HK-2 (cell line): ENCODE results near the gene TMEM184B.

Experiments
- DNase-seq: peaks from one replicate; pipeline ENCODE4 v3.0.0-alpha.2; 2018; ENCODE audit not compliant: unreplicated experiment

Gene TMEM184B

DNA sequence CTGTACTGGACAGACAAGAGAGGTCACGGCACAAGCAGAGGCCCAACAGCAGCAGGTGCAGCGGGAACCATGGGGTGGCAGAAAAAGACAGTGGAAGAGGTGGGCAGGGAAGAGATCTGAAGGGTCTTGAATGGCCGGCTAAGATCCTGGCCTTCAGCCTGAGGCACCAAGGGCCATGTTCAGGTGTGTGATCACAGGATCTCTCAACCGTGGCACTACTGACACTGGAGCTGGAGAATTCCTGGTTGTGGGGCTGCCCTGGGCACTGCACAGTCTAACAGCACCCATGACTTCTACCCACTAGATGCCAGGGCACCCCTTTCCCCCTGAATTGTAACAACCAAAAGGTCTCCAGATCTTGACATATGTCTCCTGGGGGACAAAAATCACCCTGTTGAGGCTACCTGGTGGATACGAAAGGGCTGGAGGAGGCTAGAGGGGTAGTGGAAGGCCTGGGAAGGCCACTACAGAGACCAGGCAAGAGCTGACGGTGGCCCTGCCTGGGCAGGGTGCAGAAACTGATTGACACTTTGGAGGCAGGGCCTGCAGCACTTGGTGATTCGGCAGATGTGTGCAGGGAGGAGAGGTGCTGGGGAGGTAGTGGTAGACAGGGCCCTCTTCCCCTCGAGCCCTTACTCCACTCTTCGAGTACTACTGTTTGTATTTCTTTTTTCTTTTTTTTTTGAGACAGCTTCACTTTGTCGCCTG is 36.1 kb upstream of the TMEM184B start:
- DNase-seq = no peak

DNA sequence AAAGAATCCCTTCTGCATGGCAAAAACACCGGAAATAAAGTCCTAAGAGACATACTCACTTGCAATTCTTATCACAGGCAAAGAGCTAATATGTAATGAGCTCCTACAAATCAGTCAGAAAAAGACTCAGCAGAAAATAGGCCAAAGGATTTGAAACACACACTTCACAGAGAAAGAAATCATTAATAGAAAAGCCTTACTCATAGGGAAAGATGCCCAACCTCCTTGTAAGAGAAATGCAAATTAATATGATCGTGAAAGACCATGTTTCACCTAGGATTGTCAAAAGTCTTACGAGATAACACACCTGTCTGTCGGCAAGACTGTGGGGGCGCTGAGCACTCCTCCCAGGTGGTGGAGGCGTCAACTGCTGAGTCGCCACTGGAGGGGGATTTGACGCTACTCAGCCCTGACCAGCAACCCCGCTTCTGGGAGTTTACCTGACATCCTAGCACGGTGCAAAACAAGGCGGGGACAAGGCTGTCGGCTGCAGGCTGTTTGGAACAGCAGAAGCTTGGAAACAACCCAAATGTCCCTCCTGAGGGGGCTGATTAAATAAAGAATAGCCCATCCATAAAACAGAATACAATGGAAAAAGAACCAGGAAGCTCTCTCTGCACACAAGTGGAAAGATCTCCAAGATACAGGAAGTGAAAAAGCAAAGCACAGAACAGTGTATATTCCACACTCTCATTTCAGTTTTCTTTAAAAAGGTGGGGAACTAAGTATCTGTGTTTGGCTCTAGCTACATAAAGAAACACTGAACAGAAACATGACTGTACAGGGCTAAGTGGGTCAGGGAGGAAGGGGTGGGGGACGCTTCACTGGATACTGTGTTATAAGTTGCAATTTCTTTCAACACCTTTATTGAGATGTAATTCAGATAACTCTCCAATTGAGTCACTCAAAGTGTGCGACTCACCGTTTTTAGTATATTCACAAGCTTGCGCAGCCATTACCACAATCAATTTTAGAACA is 33.0 kb upstream of the TMEM184B start:
- no peak for DNase-seq

- DNase-seq = no peak
Measured at GRCh38 chr22:38304526-38304925, 31.7 kb upstream of the TMEM184B start.

- no peak for DNase-seq
Measured at GRCh38 chr22:38303974-38304373, 31.2 kb upstream of the TMEM184B start.

GRCh38 chr22:38302906-38303305 is 30.1 kb upstream of the TMEM184B start:
- no peak for DNase-seq

GRCh38 chr22:38300946-38301345 is 28.1 kb upstream of the TMEM184B start:
- no peak for DNase-seq

DNA sequence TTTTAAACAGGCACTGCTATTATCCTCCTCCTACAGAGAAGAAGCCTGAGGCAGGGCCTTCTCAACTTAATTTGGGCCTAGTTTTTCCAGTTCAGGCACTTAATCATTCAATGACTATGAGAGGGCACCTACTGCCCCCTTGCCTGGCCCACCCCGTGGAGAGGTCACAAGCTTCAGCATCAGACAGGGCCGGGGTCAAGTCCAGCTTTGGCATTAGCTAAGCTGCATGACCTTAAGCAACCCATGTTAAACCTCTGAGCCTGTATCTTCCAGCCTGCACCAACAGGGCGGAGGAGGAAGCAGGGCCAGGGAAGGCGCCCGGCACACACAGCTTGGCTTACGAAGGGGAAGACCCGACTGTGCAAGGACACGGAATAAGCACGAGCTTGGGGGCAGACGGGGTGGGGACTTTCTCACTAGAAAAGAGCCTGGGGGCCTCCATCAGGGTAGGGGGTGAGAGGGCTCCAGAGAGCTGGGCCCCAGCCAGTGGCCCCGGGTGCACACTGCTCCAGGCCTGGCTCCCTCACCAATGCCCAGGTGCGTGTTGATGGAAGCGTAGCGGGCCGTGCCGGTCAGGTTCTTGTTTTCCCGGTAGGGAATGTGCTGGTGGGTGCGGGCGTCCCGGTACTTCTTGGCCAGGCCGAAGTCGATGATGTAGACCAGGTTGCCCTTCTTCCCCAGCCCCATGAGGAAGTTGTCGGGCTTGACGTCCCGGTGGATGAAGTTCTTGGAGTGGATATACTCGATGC is 27.6 kb upstream of the TMEM184B start:
- DNase-seq = no peak

- DNase-seq = no peak
Measured at GRCh38 chr22:38299770-38300102, 26.9 kb upstream of the TMEM184B start.

- DNase-seq = peak; percentile 42
Measured at GRCh38 chr22:38298312-38299005, 25.6 kb upstream of the TMEM184B start.

DNA sequence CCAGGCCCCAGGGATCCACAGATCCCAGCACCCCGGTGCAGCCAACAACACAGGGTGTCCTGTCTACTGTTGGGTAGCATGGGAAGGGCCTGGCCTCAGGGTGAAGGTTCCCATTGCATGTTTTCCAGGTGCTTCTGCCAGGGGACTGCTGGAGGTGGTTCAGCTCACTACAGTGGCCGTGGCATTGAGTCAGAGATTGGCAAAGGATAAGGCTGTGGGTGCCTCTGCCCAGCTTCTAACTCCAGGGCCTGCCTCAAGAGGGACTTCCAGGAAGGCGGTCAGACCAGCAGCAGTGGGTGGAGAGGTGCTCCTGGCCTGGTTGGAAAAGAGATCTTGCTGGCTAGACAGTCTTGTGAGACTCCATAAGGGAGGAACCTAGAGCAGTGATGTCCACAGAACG is 23.6 kb upstream of the TMEM184B start:
- no peak for DNase-seq

GRCh38 chr22:38295863-38296262 is 23.1 kb upstream of the TMEM184B start:
- no peak for DNase-seq

- no peak for DNase-seq
Measured at GRCh38 chr22:38295339-38295738, 22.5 kb upstream of the TMEM184B start.

DNA sequence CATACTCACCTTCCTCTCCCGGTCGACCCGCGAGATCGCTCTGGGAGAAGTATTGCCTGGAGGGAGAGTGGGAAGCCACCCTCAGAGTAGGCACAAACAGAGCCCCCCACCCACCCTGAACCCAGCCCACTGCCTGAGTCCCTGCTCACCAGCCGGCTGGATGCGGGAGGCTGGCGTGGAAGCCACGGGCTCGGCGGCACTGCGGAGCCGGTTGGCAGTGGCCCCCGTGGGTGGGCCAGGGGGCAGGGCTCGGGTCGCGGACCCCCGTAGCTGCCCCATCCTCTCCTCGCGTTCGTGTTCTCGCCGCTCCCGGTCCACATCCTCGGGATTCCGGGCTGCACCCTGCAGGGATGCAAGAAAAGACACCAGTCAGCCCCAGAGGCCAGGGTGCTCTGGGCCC is 21.4 kb upstream of the TMEM184B start:
- DNase-seq = no peak

DNA sequence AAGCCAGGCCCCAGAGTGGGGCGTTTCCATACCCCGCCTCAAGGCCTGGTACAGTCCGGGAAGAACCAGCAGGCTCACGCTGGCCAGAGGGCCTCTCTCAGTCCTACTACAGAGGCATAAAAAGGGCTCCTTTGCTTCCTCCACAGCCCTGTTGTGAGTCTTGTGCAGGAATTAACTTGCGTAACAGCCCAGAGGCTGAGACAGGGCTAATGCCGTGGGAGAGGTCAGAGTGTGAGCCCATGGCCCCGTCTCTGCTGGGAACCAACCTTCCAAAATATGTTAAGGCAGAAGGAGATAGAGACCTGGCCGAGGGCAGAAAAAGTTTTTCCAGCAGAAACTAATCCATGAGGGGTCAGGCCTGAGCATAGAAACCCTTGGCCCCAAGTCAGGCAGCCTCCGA is 19.9 kb upstream of the TMEM184B start:
- DNase-seq = no peak

DNA sequence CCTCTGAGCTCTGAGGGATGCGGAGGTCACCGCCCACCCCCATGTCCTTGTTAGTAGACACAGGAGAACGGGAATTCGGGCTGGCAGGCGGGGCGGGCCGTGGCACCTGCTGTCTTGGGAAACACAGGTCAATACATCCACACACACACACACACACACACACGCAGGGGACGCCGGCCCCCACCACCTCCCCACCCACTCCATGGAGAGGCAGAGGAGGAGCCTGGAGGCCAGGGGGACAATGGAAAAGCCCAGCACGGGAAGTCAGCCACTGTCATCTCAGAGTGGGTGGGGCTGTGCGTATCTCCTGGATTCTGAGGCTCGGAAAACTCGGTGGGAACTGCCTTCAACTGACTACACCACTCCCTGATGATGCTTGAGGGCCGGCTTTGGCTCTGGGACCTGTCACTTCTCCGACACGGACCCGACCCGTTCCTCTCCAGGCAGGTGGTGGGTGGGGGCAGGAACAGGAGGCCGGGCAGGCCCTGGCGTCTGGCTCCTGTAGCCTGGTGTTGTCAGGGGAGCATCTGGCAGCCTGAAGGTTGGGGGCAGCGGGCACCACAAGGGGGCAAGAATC is 18.5 kb upstream of the TMEM184B start:
- no peak for DNase-seq

DNA sequence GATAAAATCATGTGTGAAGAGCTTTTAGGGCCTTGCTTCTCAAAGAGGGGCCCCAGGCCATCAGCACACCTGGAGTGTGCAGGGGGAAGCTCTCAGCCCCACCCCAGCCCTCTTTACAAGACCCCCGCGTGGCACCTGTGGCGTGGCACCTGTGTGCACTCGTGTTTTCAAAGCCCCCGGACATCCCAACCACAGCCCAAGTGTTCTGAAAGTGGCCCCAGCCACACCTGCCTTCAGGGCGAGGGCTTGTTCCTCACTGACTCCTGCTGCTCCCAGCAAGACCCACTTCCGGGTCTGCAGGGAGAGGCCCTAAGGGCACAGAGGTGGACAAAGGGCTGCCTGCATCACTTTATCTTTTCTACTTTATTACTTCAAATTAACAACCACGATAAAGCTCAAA is 17.5 kb upstream of the TMEM184B start:
- no peak for DNase-seq

GRCh38 chr22:38289583-38290082 is 16.8 kb upstream of the TMEM184B start:
- no peak for DNase-seq

DNA sequence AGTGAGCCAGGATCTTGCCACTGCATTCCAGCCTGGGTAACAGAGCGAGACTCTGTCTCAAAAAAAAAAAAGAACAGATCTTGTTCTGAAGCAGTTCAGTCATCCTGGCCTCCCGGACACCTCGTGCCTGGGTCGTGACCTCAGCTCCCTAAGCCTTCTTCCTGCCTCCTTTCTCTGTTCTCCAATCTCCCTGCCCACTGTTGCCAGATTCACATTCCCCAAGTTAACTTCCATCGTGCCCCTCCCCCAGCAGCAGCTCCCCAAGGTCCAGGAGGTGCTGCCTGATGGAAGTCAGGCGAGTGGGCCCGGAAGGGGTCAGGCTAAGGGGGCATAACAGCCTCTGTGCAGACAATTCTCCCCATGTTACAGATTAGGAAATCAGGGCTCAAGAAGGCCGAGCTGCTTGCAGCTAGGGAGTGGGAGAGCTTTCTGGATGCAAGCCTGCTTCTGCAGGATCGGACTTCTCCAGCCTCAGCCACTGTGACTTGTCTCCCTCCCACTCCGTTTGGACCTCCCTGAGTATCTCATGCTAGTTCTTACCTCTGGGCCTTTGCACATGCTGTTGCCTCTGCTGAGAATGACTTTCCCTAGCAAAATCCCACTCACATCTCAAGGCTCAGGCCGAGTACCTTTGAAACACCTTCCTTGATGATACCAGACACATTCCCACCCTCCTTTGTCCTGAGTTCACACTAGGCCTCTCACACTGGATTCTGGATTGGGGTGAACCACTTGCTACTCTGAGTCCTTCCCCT is 14.3 kb upstream of the TMEM184B start:
- DNase-seq = no peak

DNA sequence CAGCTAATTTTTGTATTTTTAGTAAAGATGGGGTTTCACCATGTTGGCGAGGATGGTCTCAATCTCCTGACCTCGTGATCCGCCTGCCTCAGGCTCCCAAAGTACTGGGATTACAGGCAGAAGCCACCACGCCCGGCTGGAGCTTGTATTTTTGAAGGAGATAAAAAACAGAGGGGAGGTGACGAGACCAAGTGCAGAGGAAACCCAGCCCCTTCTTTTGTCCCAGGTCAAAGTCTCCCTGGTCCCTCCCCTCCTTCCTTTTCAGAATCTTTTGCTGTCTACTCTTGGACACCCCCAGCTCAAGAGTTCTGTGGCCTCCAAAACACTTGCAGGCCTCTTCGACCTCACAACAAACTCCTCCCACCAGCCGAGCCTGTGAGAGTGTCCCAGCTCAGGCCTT is 12.2 kb upstream of the TMEM184B start:
- no peak for DNase-seq

DNA sequence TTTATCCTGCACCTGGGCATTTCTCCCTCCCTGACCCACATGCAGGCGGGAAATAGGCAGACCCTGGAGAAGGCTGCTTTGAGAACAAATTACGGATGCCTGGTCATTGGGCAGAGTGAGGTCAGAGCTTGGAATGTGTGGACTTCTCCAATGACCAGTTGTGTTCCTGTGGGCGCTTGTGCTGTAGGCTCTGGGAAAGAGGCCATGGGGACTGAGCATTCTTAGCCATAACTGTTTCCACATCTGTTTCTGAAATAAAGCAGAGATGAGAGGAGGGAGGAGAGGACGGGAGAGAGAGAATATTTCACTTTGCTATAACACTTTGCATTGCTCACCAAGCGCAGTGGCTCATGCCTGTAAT is 11.2 kb upstream of the TMEM184B start:
- no peak for DNase-seq

GRCh38 chr22:38282397-38282796 is 9.6 kb upstream of the TMEM184B start:
- no peak for DNase-seq
